Tibial artery (tissue), 4 donors: ENCODE results near the gene COL18A1.

Experiments
- DNase-seq, 2 donors: peaks; one replicate each; pipeline ENCODE4 v3.0.0-alpha.2; 2019
- H3K27ac ChIP-seq, 2 donors: fragments of 200-600 bp; sonication (generic) in 1 of 2; 1 replicate in 1 of 2; 2 replicates in 1 of 2; pipeline ENCODE4 v1.5.1; 2018 to 2019; ENCODE audit warnings: mild to moderate bottlenecking in 1 of 2
- H3K27me3 ChIP-seq, 2 donors: fragments of 200-600 bp; sonication (generic) in 1 of 2; one replicate each; pipeline versions ENCODE4 v1.5.1 to v1.6.0; 2016 to 2019
- H3K36me3 ChIP-seq, 3 donors: fragments of 200-600 bp; sonication (generic) in 2 of 3; one replicate each; pipeline ENCODE4 v1.5.1; 2016 to 2019; ENCODE audit warnings: mild to moderate bottlenecking in 2 of 3
- H3K4me1 ChIP-seq, 4 donors: fragments of 200-600 bp; sonication (generic) in 2 of 4; 1 replicate in 3 of 4; 2 replicates in 1 of 4; pipeline ENCODE4 v1.5.1; 2016 to 2019
- H3K4me3 ChIP-seq, 2 donors: fragments of 200-600 bp; sonication (generic) in 1 of 2; 1 replicate in 1 of 2; 2 replicates in 1 of 2; pipeline ENCODE4 v1.5.1; 2018 to 2019; ENCODE audit warnings: mild to moderate bottlenecking in 2 of 2
- H3K9me3 ChIP-seq, 3 donors: fragments of 200-600 bp; sonication (generic) in 1 of 3; one replicate each; pipeline ENCODE4 v1.5.1; 2016 to 2019
- CTCF ChIP-seq, 2 experiments: fragments of 200-600 bp in 1 of 2; fragments of 450-650 bp in 1 of 2; IDR thresholded peaks; one replicate each; pipeline ENCODE4 v1.5.1; 2017 to 2019; ENCODE audit warnings: antibody characterized with exemption in 2 of 2, mild to moderate bottlenecking in 1 of 2, moderate library complexity in 1 of 2
- intact Hi-C: fragments of 100-400 bp; cut with DNase I; formaldehyde crosslinking; loops from one replicate; pipeline ENCODE4 v1.15.0; 2023; ENCODE audit warnings: low total_unique reads

COL18A1 gene

GRCh38 chr21:45407629-45408247 is 2.8 kb downstream of the COL18A1 start:
- DNase-seq = peak in 1 of 2 donors; percentile 68
- peaks cover 0 to 78% (median 65%) of the 10 kb centered on the region in 4 donors for H3K4me1 ChIP-seq
- intact Hi-C loops = loop anchor here (10.0 kb wide), 1 partner anchor 113 kb away; no protein-coding TSS in a partner anchor
- no peaks in the 10 kb centered on the region for H3K27me3 ChIP-seq
- H3K9me3 ChIP-seq = no peaks in the 10 kb centered on the region
- H3K36me3 ChIP-seq = peaks cover 0 to 4% (median 0%) of the 10 kb centered on the region in 3 donors
- peak overlapping the region; percentile 91 to 98 for H3K27ac ChIP-seq
- TF ChIP-seq CTCF (IDR thresholded peaks at IDR 0.05) = no peak
- H3K4me3 ChIP-seq = peak overlapping the region; percentile 74 to 79

GRCh38 chr21:45408271-45408791 is 3.4 kb downstream of the COL18A1 start:
- no peak for TF ChIP-seq CTCF (IDR thresholded peaks at IDR 0.05)
- Histone ChIP-seq H3K4me3 (peak overlapping the region; percentile 74 to 79), H3K27ac (peak overlapping the region; percentile 81 to 98), H3K9me3 (no peaks in the 10 kb centered on the region), H3K27me3 (no peaks in the 10 kb centered on the region), H3K4me1 (peaks cover 0 to 84% (median 70%) of the 10 kb centered on the region in 4 donors), H3K36me3 (peaks cover 0 to 4% (median 0%) of the 10 kb centered on the region in 3 donors)
- DNase-seq = peak in 1 of 2 donors; percentile 57
- intact Hi-C loops = loop anchor here (10.0 kb wide), 1 partner anchor 114 kb away; no protein-coding TSS in a partner anchor

DNA sequence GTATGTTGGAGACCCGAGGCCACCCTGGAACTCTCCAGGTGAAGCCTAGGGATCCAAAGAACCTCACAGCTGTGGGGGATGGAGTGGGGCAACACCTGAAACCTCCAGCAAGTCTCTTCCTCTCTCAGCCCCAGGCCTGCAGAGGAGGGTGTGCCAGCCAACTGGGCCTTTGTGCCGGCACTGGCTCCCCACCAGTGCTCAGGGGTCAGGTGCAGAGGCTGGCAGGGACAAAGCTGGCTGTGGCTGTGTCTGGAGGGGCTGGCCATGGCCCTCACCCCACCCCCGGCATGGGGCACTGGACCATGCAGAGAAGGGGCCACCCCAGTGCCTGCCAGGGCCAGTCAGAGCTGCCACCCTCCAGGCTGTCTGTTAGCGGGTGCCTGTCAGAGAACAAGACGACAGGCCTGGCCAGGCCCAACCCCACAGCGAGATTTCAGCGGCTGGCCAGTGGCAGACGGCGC is 3.9 kb downstream of the COL18A1 start:
- Histone ChIP-seq H3K27me3 (no peaks in the 10 kb centered on the region), H3K36me3 (peaks cover 0 to 4% (median 0%) of the 10 kb centered on the region in 3 donors), H3K4me1 (peaks cover 0 to 85% (median 70%) of the 10 kb centered on the region in 4 donors), H3K27ac (peak overlapping the region; percentile 81 to 98), H3K9me3 (no peaks in the 10 kb centered on the region), H3K4me3 (peak overlapping the region; percentile 74 to 79)
- TF ChIP-seq CTCF (IDR thresholded peaks at IDR 0.05) = no peak
- DNase-seq = peak in 1 of 2 donors; percentile 68
- intact Hi-C loops = loop anchor here (10.0 kb wide), 1 partner anchor 114 kb away; no protein-coding TSS in a partner anchor

DNA sequence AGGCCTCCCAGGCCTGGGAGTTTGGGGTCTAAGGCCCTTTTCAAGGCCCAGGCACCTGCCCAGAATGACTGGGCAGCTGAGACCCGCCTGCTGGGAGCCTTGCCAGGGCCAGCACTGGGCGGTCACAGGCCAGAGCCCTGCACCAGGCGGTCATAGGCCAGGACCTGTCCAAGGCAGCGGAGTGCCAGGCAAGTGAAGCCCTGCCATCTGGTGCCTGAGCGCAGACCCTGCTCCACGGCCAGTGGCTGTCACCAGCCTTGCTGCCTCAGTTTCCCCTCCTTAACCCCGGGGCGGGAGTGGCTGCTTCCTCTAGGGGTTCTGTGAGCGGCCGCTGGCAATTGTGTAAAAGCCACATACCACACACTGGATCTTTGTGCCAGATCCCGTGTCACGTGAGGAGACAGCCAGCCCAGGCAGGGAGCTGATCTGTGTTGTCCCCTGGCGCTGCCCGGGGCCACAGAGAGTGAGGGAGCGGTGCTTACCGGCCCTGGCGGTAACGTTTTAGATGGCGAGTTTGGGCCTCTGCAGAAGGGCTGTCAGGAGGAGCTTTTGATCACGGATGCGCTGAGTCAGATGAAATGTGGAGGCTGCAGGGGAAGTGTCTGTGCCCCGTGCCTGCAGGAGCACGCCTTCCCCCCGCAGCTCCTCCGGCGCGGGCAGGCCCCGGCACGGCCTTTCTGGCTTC is 4.6 kb downstream of the COL18A1 start:
- Histone ChIP-seq H3K4me1 (peaks cover 0 to 86% (median 64%) of the 10 kb centered on the region in 4 donors), H3K4me3 (peak overlapping the region; percentile 31 to 79), H3K27me3 (no peaks in the 10 kb centered on the region), H3K27ac (peak overlapping the region; percentile 81 to 98), H3K9me3 (no peaks in the 10 kb centered on the region), H3K36me3 (peaks cover 0 to 4% (median 0%) of the 10 kb centered on the region in 3 donors)
- TF ChIP-seq CTCF (IDR thresholded peaks at IDR 0.05) = no peak
- intact Hi-C loops = loop anchor here (10.0 kb wide), 1 partner anchor 115 kb away; no protein-coding TSS in a partner anchor
- peak; percentile 68 to 90 for DNase-seq

DNA sequence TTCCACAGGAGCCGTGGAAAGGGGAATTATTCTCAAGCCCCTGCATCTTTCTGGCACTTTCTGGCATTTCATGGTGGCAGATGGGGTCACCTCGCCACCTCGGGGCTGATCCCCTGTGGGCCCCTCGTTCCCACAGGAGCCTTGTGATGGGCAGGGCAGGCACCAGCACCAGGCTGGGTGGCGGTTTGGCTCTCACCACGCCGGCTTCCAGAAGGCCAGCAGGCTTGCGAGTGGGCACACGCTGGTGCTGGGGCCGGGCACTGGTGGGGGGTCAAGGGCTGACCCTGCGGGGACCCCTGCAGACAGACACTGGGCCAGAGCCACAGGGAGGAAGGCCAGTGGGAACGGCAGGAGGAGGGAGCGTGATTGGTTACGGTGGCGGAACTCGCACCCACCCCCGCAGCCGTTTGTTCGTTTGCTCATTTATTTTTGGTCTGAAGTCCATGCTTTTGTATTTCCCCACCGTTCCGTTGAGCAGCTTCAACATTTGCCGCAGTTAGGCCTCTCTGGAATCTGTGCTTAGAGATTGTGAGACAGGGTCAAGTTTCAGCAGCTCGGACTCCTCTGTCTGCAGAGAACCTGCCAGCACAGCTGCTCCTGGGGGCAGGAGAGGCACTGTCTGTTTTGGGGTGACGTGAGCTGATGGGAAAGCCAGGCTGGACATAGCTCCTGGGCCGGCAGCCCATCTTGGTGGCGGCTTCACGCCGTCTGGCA is 5.3 kb downstream of the COL18A1 start:
- TF ChIP-seq CTCF (IDR thresholded peaks at IDR 0.05) = no peak
- Histone ChIP-seq H3K4me1 (peaks cover 0 to 93% (median 65%) of the 10 kb centered on the region in 4 donors), H3K4me3 (peak overlapping the region; percentile 31 to 79), H3K27ac (peak overlapping the region; percentile 81 to 98), H3K9me3 (no peaks in the 10 kb centered on the region), H3K36me3 (peaks cover 0 to 4% (median 2%) of the 10 kb centered on the region in 3 donors), H3K27me3 (no peaks in the 10 kb centered on the region)
- peak in 1 of 2 donors; percentile 70 for DNase-seq
- intact Hi-C loops = no loop called here
